ENCODE results near the gene CELF4. TPM values are rescaled to one million over a fixed set of nuclear protein-coding genes. Genes with fewer than 3 reads are reported as not detected.

Gene CELF4
- total and polyA plus RNA-seq, 10 of the 15 experiments (the other 5 are each of a cell fraction or from before 2014, with no cell fraction given): 0.03 to 0.32 TPM; not detected in 8

DNA sequence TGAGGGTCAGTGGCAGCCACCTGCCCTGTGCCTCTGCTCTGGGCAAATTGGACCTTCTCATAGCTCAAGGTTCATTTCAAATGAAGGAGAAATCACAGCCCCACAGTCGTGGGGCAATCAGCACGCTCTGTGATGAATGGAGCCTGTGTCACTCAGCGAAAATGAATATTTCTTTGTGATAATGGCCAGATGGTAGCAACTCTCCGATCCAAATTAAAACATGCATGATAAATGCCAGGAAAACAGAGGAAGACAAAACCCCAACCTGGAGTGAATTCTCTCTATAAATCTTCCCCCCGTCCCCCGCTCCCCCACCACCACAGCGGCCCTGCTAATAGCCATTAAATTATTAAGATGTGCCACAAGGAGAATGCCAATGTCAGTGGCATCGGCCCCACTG lies 258.4 kb downstream of the CELF4 start (continued):
- TF ChIP-seq ATF3 (IDR thresholded peaks at IDR 0.05; ENCODE audit: borderline replicate concordance, extremely low read depth, low read depth, low read length): no peak
- TF ChIP-seq SRF (IDR thresholded peaks at IDR 0.05; ENCODE audit: low read depth in 2 of 2, low read length in 2 of 2): no peak

- TF ChIP-seq SPI1 (IDR thresholded peaks at IDR 0.05; ENCODE audit: borderline replicate concordance, insufficient read depth, low read depth, low read length) (no peak), CEBPB (IDR thresholded peaks at IDR 0.05; ENCODE audit: borderline replicate concordance in 1 of 2, low read depth in 2 of 2, low read length in 2 of 2) (no peak), ATF2 (IDR thresholded peaks at IDR 0.05; ENCODE audit: low read length) (no peak), STAT3 (IDR thresholded peaks at IDR 0.05; ENCODE audit: low read depth, low read length) (no peak), SREBF2 (IDR thresholded peaks at IDR 0.05; ENCODE audit: low read length) (no peak), ZZZ3 (IDR thresholded peaks at IDR 0.05; ENCODE audit: control insufficient read depth, insufficient read length, low read depth) (no peak), CBFB (IDR thresholded peaks at IDR 0.05; ENCODE audit: low read depth) (no peak), CREM (IDR thresholded peaks at IDR 0.05; ENCODE audit: low read depth) (no peak), HCFC1 (IDR thresholded peaks at IDR 0.05; ENCODE audit: low read length) (no peak), E2F8 (IDR thresholded peaks at IDR 0.05; ENCODE audit: low read depth, partially characterized antibody) (no peak), ZNF622 (IDR thresholded peaks at IDR 0.05) (no peak), SUPT20H (IDR thresholded peaks at IDR 0.05; ENCODE audit: borderline replicate concordance, control insufficient read depth, low read depth, low read length) (no peak)
- Histone ChIP-seq H3K27me3 (replicated peaks in 1 of 2; ENCODE audit: control insufficient read depth in 2 of 2, insufficient read depth in 2 of 2, low read length in 1 of 2) (no peaks in the 10 kb centered on the region; a peak in 1 of 4 replicates), H4K20me1 (ENCODE audit: control insufficient read depth, insufficient read depth) (no peaks in the 10 kb centered on the region), H3K4me2 (ENCODE audit: control insufficient read depth, insufficient read depth) (no peak overlapping the region), H3K27ac (ENCODE audit: control insufficient read depth, insufficient read depth) (no peak overlapping the region), H2AFZ (ENCODE audit: control insufficient read depth, low read depth, low read length) (no peak overlapping the region), H3K9me3 (replicated peaks; ENCODE audit: control insufficient read depth, insufficient read depth, low read length) (no peaks in the 10 kb centered on the region), H3K79me2 (ENCODE audit: control insufficient read depth, insufficient read depth, low read length) (no peaks in the 10 kb centered on the region), H3K36me3 (ENCODE audit: control insufficient read depth in 2 of 2, insufficient read depth in 2 of 2, low read length in 1 of 2) (no peaks in the 10 kb centered on the region), H3K9ac (ENCODE audit: control insufficient read depth, insufficient read depth, low read length) (no peak overlapping the region), H3K4me3 (no peak overlapping the region), H3K4me1 (ENCODE audit: control insufficient read depth, insufficient read depth, low read length) (no peaks in the 10 kb centered on the region)
- BruUV-seq (replicated peaks): no TSS peak
- ChIA-PET SMC1A (ENCODE audit: uncharacterized antibody, unreplicated experiment) (no interaction called here), CTCF (no interaction called here), RAD21 (ENCODE audit: unreplicated experiment) (no interaction called here), POLR2A (no interaction called here)
- no peak for DNase-seq (ENCODE audit: low read depth, low spot score)
- 54% methylated on average over 8 of the region's 8 CpGs for WGBS (ENCODE audit: insufficient coverage, insufficient replicate concordance, low lambda C conversion rate, missing lambda C conversion rate)
- intact Hi-C loops (cut with micrococcal nuclease; ENCODE audit: unreplicated experiment) (no loop called here), in situ Hi-C loops (cut with MboI) (loop anchor here (25.0 kb wide), 1 partner anchor 369 kb away; no protein-coding TSS in a partner anchor)
- no peak for ATAC-seq
- FAIRE-seq: no peak
These were observed 259.2 kb downstream of the CELF4 start for GRCh38 chr18:37306432-37306831.

Measured in GM12878 (cell line).